Peyer's patch (tissue), 4 donors: ENCODE data around the gene TBCK.

Experiments
- CTCF ChIP-seq, 6 experiments: fragments of 450-650 bp in 4 of 6; fragments of 200-600 bp in 2 of 6; sonication (generic) in 1 of 6; IDR thresholded peaks; one replicate each; pipeline ENCODE4 v1.5.1; 2017 to 2019; ENCODE audit warnings: antibody characterized with exemption in 6 of 6, mild to moderate bottlenecking in 3 of 6, moderate library complexity in 1 of 6
- POLR2A ChIP-seq, 2 donors: fragments of 450-650 bp; IDR thresholded peaks; one replicate each; pipeline ENCODE4 v1.5.1; 2017; ENCODE audit warnings: antibody characterized with exemption in 2 of 2, mild to moderate bottlenecking in 2 of 2, moderate library complexity in 2 of 2

- TF ChIP-seq CTCF (IDR thresholded peaks at IDR 0.05) (no peak), POLR2A (IDR thresholded peaks at IDR 0.05) (no peak)
These were observed 267.6 kb downstream of the TBCK start for GRCh38 chr4:106048250-106048971.
